WTC11 (cell line): ENCODE measurements around the gene ERC2. TPM values are rescaled to one million over a fixed set of nuclear protein-coding genes. Genes with fewer than 3 reads are reported as not detected.

Experiments used
- ATAC-seq: fragments of 200-7000 bp; cut with Tn5 transposase; 2 replicates; pipeline ENCODE4 v1.10.0; 2021; ENCODE audit warnings: mild to moderate bottlenecking, moderate library complexity
- CTCF ChIA-PET: fragments of 300-600 bp; sonication (Branson Sonifier 250); formaldehyde crosslinking; loops from one replicate; lab custom pipeline; 2021; ENCODE audit warnings: antibody characterized with exemption; lab: Charles Lee
- POLR2A ChIA-PET: fragments of 350-600 bp; sonication (Branson Sonifier 250); formaldehyde crosslinking; loops from one replicate; lab custom pipeline; 2021; ENCODE audit warnings: antibody characterized with exemption; lab: Charles Lee
- DNase-seq: peaks from one replicate; pipeline ENCODE4 v3.0.0; 2021; ENCODE audit warnings: low spot score
- H3K27ac Mint-ChIP-seq: 2 replicates; pipeline ENCODE4 v1.8.0; 2021; ENCODE audit warnings: mixed read lengths
- H3K27me3 Mint-ChIP-seq: 2 replicates; pipeline ENCODE4 v1.8.0; 2021; ENCODE audit warnings: low read depth, mild to moderate bottlenecking, moderate library complexity, mixed read lengths
- H3K36me3 Mint-ChIP-seq: 2 replicates; pipeline ENCODE4 v1.8.0; 2021; ENCODE audit warnings: mixed read lengths
- H3K4me1 Mint-ChIP-seq: 2 replicates; pipeline ENCODE4 v1.8.0; 2022; ENCODE audit warnings: mixed read lengths
- H3K4me3 Mint-ChIP-seq: 2 replicates; pipeline ENCODE4 v1.8.0; 2021; ENCODE audit warnings: mild to moderate bottlenecking, moderate library complexity, mixed read lengths
- H3K9me3 Mint-ChIP-seq: 2 replicates; pipeline ENCODE4 v1.8.0; 2021; ENCODE audit warnings: mixed read lengths
- ARID4B ChIP-seq: sonication (generic); formaldehyde crosslinking; IDR thresholded peaks from 2 replicates; pipeline ENCODE4 v1.8.0; 2023; ENCODE audit warnings: missing genetic modification reagents, mild to moderate bottlenecking, borderline replicate concordance
- CDX4 ChIP-seq: fragments of 250-450 bp; sonication (Bioruptor Pico); IDR thresholded peaks from 2 replicates; pipeline ENCODE4 v1.9.0; 2021; ENCODE audit warnings: moderate library complexity, mild to moderate bottlenecking, inconsistent platforms, borderline replicate concordance
- CTCF ChIP-seq: fragments of 200-600 bp; IDR thresholded peaks from 2 replicates; pipeline ENCODE4 v1.8.0; 2022; ENCODE audit warnings: antibody characterized with exemption
- E2F5 ChIP-seq: sonication (generic); formaldehyde crosslinking; IDR thresholded peaks from 2 replicates; pipeline ENCODE4 v1.8.1; 2022; ENCODE audit warnings: mild to moderate bottlenecking, moderate library complexity, missing genetic modification reagents
- ERG ChIP-seq: fragments of 250-450 bp; sonication (Bioruptor Pico); IDR thresholded peaks from 2 replicates; pipeline ENCODE4 v1.8.0; 2021; ENCODE audit warnings: mild to moderate bottlenecking
- ESRRA ChIP-seq: sonication (generic); formaldehyde crosslinking; IDR thresholded peaks from 2 replicates; pipeline ENCODE4 v1.8.1; 2022; ENCODE audit warnings: mild to moderate bottlenecking, missing genetic modification reagents, borderline replicate concordance
- FOXP4 ChIP-seq: sonication (generic); formaldehyde crosslinking; IDR thresholded peaks from 2 replicates; pipeline ENCODE4 v1.8.0; 2022; ENCODE audit warnings: mild to moderate bottlenecking, missing genetic modification reagents
- KAT7 ChIP-seq: sonication (generic); formaldehyde crosslinking; IDR thresholded peaks from 2 replicates; pipeline ENCODE4 v1.8.1; 2023; ENCODE audit warnings: missing genetic modification reagents, mild to moderate bottlenecking, borderline replicate concordance
- NR2C2 ChIP-seq: sonication (generic); formaldehyde crosslinking; IDR thresholded peaks from 2 replicates; pipeline ENCODE4 v1.8.0; 2022; ENCODE audit warnings: mild to moderate bottlenecking, missing genetic modification reagents
- OVOL2 ChIP-seq: fragments of 250-450 bp; sonication (Bioruptor Pico); IDR thresholded peaks from 2 replicates; pipeline ENCODE4 v1.9.0; 2021; ENCODE audit warnings: mild to moderate bottlenecking, borderline replicate concordance
- RORB ChIP-seq: fragments of 250-450 bp; sonication (Bioruptor Pico); IDR thresholded peaks from 2 replicates; pipeline ENCODE4 v1.9.0; 2021; ENCODE audit warnings: mild to moderate bottlenecking
- SMAD3 ChIP-seq: sonication (generic); formaldehyde crosslinking; IDR thresholded peaks from 2 replicates; pipeline ENCODE4 v1.8.0; 2022; ENCODE audit warnings: missing genetic modification reagents, mild to moderate bottlenecking, borderline replicate concordance
- SMAD4 ChIP-seq: sonication (generic); formaldehyde crosslinking; IDR thresholded peaks from 2 replicates; pipeline ENCODE4 v1.8.0; 2022; ENCODE audit warnings: mild to moderate bottlenecking, missing genetic modification reagents
- SP1 ChIP-seq: sonication (generic); formaldehyde crosslinking; conservative IDR thresholded peaks from 2 replicates; pipeline ENCODE4 v1.8.1; 2022; ENCODE audit warnings: missing genetic modification reagents
- TEAD1 ChIP-seq: sonication (generic); formaldehyde crosslinking; IDR thresholded peaks from 2 replicates; pipeline ENCODE4 v1.8.0; 2022; ENCODE audit warnings: mild to moderate bottlenecking, missing genetic modification reagents
- ZNF532 ChIP-seq: fragments of 250-450 bp; sonication (Bioruptor Pico); IDR thresholded peaks from 2 replicates; pipeline ENCODE4 v1.9.0; 2021; ENCODE audit warnings: mild to moderate bottlenecking, borderline replicate concordance
- total RNA-seq: library from RNA; stranded (reverse); gene quantifications from 3 replicates; pipeline ENCODE4 v1.2.3, GENCODE V29; 2021

The ERC2 gene
- total RNA-seq, 1 experiment from 2014 or later = 23.5 TPM

- H3K36me3 Mint-ChIP-seq = no peaks in the 10 kb centered on the region
- peak; percentile 81 for ATAC-seq
- POLR2A ChIA-PET = interaction anchor here (1.0 kb wide), 1 partner anchor 16 kb away, joined by 3 read pairs; no protein-coding TSS in a partner anchor
- no peaks in the 10 kb centered on the region for H3K9me3 Mint-ChIP-seq
- peaks cover 72% of the 10 kb centered on the region for H3K4me1 Mint-ChIP-seq
- H3K27me3 Mint-ChIP-seq = peaks cover 6% of the 10 kb centered on the region; the same call in 1 of the 2 replicates
- DNase-seq = peak; percentile 56
- TF ChIP-seq ARID4B (CRISPR knock-in tag) = no peak
- TF ChIP-seq ERG = no peak
- no peak for TF ChIP-seq SMAD4 (CRISPR knock-in tag)
- TF ChIP-seq TEAD1 (CRISPR knock-in tag) = peak; percentile 30; the same call in 1 of the 2 replicates
- CTCF ChIA-PET = interaction anchor here (0.5 to 2.0 kb wide), 5 partner anchors 9 to 641 kb away, joined by 3 to 9 read pairs (median 4); no protein-coding TSS in a partner anchor
- H3K27ac Mint-ChIP-seq = peak overlapping the region; percentile 97
- peak overlapping the region; percentile 47 for H3K4me3 Mint-ChIP-seq
Measured at GRCh38 chr3:55615694-55616295, 852.5 kb downstream of the ERC2 start.

- H3K4me1 Mint-ChIP-seq = peaks cover 69% of the 10 kb centered on the region
- ATAC-seq (peak; percentile 67), DNase-seq (no peak)
- POLR2A ChIA-PET = interaction anchor here (1.0 kb wide), 1 partner anchor 17 kb away, joined by 3 read pairs; no protein-coding TSS in a partner anchor
- H3K27ac Mint-ChIP-seq = peak overlapping the region; percentile 97
- peaks cover 6% of the 10 kb centered on the region; the same call in 1 of the 2 replicates for H3K27me3 Mint-ChIP-seq
- no peaks in the 10 kb centered on the region for H3K36me3 Mint-ChIP-seq
- H3K9me3 Mint-ChIP-seq = no peaks in the 10 kb centered on the region
- H3K4me3 Mint-ChIP-seq = peak overlapping the region; percentile 47
- CTCF ChIA-PET = interaction anchor here (0.6 to 2.0 kb wide), 3 partner anchors 16 to 61 kb away, joined by 3 to 9 read pairs (median 4); no protein-coding TSS in a partner anchor
- TF ChIP-seq SMAD3 (CRISPR knock-in tag) (no peak), FOXP4 (CRISPR knock-in tag) (no peak), RORB (no peak), CTCF (no peak), KAT7 (CRISPR knock-in tag) (no peak), NR2C2 (CRISPR knock-in tag) (no peak), E2F5 (CRISPR knock-in tag) (no peak), OVOL2 (CRISPR knock-in tag) (no peak), ZNF532 (CRISPR knock-in tag) (no peak), CDX4 (no peak), ESRRA (CRISPR knock-in tag) (no peak), SP1 (CRISPR knock-in tag) (no peak)
Measured at GRCh38 chr3:55615039-55615693, 853.1 kb downstream of the ERC2 start.
